ENCODE results near the gene HOXD9.

DNA sequence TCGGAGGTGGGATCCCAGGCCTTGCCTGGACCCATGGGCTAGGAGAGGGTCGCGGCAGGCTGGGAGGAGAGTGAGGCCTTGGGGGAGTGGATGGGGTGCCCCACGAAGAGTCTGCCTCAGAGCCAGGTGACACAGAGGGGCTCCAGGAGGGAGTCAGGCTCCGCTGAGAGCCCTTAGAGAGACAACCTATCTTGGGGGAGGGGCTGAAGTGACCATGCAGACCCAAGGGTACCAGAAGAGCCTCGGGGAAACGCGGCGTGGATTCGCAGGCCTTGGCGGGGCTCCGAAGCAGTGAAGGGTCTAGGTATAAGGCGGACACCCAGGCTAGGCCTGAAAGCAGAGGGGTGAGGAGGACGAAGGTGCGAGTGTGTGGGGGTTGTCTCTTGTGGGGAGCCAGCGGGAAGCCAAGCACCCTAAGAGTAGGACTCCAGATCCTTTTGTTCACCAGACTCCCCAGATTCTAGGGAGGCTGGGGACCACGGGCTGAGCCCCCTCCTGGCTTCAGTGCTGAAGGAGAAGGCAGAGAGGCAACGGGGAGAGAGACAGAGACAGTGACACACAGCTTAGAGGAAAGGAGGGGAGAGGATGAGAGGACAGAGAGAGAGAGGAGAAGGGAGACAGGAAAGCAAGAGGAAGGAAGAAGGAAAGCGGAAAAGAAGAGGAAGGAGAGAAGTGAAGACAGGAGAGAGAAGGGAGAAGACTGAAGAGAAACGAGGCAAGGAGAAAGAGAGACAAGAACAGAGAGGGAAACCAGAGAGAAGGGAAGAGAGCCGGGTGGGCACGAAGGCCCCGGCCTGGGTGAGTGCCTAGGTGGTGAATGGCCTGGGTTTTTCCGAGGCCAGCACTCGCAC, 16.6 kb upstream of the HOXD9 start:
- no peak for TF ChIP-seq ESRRA (CRISPR knock-in tag; IDR thresholded peaks at IDR 0.05; ENCODE audit: borderline replicate concordance)
- no peak for TF ChIP-seq NFE2L1 (CRISPR knock-in tag; IDR thresholded peaks at IDR 0.05)
- TF ChIP-seq, protein P1, sequence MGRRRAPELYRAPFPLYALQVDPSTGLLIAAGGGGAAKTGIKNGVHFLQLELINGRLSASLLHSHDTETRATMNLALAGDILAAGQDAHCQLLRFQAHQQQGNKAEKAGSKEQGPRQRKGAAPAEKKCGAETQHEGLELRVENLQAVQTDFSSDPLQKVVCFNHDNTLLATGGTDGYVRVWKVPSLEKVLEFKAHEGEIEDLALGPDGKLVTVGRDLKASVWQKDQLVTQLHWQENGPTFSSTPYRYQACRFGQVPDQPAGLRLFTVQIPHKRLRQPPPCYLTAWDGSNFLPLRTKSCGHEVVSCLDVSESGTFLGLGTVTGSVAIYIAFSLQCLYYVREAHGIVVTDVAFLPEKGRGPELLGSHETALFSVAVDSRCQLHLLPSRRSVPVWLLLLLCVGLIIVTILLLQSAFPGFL (CRISPR knock-in tag; IDR thresholded peaks at IDR 0.05; ENCODE audit: borderline replicate concordance): no peak

All from WTC11 (cell line).